ENCODE results near the gene ALKBH3. TPM values are rescaled to one million over a fixed set of nuclear protein-coding genes. Genes with fewer than 3 reads are reported as not detected.

The ALKBH3 gene
- polyA plus RNA-seq, 4 donors, result 29.1 to 39.3 (median 33.4) TPM

DNA sequence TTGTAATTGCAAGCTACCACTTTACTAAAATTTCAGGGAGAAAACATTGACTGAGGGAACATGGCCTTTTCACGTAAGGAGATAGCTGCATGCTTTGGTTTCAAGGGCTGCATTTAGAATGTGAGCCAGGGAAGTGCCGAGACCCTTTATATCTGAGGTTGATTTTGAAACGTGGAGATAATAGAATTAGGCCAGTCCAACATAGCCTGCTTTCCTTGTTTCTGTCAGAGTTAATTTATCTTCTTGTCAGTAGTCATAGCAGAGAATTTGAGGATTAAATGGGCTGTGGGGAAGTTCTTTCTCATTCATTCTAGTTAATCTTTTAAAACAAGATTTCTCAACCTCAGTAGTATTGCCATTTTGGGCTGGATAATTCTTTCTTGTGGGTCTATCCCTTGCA, 12.2 kb downstream of the ALKBH3 start:
- no peak for DNase-seq (ENCODE audit: low read depth in 4 of 4, low spot score in 3 of 4)

DNA sequence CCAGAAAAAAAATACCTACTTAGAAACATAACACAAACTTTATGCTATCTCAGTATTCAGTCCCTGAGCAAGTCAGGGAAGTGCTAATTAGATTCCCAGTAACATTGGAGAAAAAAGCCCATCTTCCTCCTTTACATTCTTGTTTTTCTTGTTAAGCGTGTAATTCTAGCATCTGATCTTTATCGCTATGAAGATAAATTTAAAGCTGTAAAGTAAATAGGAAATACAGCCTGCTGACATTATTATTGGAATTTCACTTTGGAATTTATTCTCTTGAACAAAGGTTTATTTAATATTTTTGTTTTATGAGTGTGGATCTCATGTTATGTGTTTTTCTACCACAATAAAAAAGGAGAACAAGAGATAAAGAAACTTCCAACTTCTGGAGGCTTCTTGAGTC, 13.9 kb downstream of the ALKBH3 start:
- no peak for DNase-seq (ENCODE audit: low read depth in 4 of 4, low spot score in 3 of 4)

DNA sequence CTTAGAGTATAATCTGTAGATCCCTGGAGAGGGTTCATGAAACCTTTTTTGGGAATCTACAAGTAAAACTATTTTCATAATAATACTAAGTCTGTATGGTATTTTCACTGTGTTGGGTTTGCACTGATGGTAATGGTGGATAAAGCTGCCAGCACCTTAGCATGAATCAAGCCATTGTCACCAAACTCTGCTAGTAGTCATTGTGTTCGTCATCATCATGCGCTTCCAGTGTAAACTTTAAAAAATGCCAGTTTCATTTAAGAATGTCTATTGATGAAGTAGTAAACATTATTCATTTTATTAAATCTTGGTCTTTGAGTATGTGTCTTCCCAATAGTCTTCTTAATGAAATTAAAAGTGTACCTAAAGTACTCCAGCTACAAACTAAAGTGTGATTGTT, 15.0 kb downstream of the ALKBH3 start:
- no peak for DNase-seq (ENCODE audit: low read depth in 4 of 4, low spot score in 3 of 4)

DNA sequence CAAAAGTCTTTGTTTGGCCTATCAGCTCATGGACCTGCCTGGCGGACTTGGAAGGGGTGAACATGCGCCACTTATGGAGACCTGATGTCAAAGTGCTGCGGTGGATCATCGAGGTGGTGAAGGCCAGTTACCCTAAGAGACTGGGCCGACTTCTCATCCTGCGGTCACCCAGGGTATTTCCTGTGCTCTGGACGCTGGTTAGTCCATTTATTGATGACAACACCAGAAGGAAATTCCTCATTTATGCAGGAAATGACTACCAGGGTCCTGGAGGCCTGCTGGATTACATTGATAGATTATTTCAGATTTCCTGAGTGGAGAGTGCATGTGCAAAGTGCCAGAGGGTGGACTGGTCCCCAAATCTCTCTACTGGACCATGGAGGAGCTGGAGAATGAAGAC, 17.9 kb downstream of the ALKBH3 start:
- DNase-seq (ENCODE audit: low read depth in 4 of 4, low spot score in 3 of 4), result no peak

DNA sequence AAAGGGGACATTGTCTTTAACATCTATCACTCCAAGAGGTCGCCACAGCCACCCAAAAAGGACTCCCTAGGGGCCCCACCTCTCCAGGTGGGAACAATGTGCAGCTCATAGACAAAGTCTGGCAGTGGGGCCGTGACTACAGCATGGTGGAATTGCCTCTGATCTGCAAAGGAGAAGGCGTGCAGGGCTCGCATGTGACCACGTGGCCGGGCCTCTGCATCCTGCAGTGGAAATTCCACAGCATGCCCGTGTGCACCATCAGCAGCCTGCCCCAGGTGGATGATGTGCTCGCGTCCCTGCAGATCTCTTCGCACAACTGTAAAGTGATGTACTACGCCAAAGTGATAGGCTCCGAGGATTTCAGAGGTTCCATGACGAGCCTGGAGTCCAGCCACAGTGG, 18.5 kb downstream of the ALKBH3 start:
- DNase-seq (ENCODE audit: low read depth in 4 of 4, low spot score in 3 of 4), result no peak

DNA sequence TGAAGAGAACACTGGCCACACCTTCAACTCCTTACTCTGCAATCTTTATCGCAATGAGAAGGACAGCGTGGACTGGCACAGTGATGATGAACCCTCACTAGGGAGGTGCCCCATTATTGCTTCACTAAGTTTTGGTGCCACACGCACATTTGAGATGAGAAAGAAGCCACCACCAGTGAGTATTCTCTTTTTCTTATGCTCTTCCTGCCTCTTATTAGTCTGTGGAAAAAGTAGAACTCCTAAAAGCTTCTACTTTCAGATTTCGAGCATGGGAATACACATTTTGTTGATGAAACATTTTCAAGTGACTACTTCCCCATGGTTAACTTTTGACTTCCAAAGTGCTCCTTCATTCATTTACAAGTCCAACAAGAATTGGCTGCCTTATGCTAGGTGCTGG, 20.9 kb downstream of the ALKBH3 start:
- DNase-seq (ENCODE audit: low read depth in 4 of 4, low spot score in 3 of 4), result no peak

DNA sequence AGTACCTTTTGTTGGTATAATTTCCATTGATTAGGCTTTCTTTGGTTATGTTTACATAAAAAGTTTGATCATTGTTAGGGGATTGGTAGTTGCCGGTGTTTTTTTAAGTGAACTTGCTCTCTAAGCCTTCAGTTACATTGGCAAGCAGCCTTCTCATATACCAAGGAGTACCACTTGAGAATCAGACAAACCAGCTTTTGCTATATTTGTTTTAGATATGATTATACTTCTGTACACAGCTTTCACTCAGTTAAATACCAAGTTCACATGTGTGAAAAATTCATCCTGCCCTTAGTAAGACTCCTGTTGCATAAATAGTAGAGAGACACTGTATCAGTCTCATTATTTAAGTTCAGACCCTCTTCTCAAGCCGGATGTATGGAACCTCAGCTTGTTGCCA, 22.4 kb downstream of the ALKBH3 start:
- DNase-seq (ENCODE audit: low read depth in 4 of 4, low spot score in 3 of 4), result no peak

DNA sequence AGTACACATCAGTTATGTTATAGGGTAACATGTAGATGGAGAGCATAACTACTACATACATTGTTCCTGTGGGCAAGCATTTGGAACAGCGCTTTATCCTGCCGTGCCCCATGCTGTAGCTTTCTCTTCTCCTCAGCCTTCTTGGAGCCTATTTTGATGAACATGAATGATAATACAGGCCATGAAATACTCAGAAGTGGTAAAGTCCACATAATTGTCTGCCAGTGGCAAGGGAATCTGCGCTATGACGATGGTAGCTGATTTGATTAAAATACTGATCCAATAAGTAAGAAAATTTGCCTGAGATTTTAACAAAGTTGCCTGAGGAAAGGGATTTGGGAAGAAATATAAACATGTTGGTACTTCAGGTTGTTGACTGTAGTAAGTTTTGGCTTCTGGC, 23.3 kb downstream of the ALKBH3 start:
- DNase-seq (ENCODE audit: low read depth in 4 of 4, low spot score in 3 of 4), result no peak

DNA sequence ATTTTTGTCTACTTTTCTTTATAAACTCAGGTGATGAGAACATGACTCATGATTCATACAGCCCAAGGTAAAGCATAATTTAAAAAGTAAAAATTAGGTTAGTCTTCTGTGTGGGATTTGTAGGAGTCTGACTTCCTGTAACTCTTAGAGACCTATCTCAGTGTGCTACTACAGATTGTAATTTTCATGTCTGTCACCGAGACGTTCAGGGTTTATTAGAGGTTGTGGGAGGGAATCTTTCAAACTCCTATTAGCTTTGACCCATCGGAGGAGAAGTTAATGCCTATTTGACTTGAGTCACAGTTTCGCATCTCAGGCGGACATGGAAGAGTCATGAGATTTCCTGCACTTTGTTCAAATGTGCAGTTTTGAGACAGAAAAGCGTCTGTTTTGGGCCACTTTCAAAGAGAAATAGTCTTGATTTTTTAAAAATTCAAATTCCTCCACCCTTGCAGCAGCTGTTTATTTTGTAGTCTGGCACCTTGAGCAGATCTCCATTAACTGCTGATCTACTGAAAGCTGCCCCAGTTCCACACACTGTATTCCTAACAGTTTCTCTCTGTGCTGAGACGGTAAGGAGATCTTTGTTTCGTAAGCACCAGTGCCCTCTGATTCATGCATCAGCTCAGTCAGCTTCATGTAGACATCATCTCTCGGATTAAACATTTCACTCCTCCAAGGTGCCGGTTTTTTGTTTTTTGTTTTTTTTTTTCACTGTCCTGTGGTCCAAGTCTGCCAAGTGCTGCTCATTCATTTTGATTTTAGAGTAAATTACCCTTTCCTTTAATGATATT, 24.3 kb downstream of the ALKBH3 start:
- DNase-seq (ENCODE audit: low read depth in 4 of 4, low spot score in 3 of 4), result no peak

DNA sequence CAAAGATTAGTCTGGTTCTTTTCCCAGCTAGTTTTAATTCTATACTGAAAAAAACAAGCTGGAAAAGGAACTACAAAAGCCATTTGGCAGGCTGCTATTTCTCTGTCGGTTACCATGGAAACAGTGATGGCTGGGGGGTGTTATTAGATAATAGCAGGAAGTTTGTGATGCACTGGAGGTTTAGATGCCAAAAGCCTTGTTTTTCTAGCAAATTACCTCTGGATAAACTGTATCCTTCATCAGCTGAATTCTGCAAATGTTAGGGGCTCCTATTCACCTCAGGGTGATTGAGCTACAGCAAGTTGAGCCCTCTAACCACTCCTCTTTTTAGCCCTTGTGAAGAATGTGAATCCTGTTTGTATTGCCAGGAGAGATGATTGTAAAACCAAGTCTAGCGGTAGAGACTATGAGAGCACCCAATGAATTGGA, 25.2 kb downstream of the ALKBH3 start:
- peak; percentile 28 to 59 (median 50) for DNase-seq (ENCODE audit: low read depth in 4 of 4, low spot score in 3 of 4)

DNA sequence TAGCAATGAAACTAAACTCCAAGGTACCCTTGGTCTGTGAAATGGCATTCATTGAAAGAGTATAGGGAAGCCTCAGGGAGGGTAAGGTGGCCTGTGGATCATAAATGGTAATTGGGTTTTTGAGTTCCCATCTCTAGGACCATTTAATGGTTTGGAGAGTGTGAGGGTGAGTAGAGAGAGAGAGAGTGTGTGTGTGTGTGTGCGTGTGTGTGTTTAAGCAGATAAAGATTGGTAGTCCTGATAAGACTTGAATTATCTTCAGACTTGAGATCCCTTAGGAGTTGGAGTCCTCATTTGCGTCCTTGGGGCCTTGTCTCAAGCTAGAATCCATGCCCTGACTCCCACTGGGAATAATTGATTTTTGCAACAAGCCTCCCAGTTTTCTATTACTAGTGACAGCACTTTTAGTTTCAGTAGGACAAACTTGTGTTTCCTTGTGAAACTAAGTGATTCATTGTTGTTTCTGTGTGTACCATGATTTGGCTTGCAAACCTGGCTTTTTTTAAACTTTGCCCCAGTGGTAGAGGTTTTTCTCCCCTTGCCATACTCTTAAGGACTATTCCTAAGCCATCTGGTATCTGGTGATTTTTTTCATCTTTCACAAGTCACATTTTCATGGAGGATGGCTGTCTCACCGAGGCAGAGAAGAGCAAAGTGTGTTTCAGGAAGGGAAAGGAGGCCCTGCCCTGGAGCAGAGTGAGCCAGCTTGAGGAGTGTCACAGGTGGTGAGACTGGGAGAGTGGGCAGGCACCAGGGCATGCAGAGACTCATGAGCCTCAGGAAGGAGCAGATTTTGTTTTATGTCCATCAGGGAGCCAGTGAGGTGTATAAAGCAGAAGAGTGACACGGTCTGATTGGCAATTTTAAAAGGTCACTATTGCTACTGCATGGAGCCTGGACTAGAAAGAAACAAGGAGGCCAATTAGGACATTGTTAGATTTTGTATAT, 26.7 kb downstream of the ALKBH3 start:
- no peak for DNase-seq (ENCODE audit: low read depth in 4 of 4, low spot score in 3 of 4)

DNA sequence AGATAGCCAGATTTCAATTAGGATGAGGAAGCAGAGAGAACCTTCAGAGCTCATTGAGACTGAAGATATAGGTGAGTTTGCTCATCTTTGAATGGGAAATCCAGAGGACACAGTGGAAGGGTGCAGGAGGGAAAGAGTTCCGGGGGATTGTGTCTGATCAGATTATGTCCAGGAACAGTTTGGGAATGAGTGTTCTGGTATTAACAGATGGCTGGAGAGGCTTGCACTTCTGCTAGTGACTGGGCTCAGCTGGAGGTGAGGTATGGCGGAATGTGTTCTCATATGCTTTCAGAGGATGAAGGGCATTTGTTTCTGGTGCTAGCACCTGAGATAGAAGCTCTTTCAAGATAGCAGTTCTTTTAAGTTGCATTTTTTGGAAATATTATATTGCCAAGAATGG, 27.6 kb downstream of the ALKBH3 start:
- no peak for DNase-seq (ENCODE audit: low read depth in 4 of 4, low spot score in 3 of 4)

DNA sequence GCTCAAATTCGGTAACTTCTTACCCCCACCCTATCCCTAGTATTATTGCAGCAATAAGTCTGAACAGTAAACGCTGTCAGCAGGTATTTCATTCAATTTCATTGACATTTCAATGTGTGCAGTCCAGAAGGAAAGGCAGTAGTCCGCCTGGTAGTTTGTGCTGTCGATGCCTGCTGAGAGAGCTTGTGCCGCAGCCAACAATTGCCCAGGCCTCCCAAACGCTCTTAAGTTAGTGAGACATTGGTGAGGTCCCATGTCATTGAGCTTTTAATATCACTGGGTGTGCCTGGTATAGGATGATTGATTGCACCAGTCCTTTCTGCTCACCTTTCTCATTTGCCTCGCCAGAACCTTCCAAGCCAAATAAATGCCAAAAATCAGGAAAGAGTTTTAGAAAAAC, 28.1 kb downstream of the ALKBH3 start:
- DNase-seq (ENCODE audit: low read depth in 4 of 4, low spot score in 3 of 4), result no peak

DNA sequence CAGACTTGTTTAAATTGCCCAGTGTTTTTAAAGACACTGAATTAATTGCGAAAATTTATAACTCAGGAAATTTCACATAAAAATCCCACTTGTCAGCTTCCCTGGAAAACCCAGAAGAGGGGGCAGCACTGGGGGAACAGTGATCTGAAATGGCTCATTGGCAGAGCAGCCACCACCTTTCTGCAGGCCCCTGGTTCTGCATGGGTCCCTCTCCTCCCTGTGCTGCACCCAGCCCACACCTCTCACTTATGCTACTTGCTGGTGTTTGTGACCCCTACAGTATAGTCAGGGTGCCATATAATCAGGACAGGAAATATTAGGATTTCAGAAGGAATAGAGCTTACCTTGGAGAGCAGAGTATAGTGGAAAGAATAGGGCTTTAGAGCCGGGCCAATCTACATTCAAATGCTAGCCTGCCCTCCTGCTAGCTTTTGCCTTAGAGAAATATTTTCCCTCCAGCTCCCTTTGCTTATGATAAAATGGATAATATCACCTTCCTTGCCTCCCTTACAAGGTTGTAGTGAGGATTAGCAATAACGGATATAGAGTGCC, 33.3 kb downstream of the ALKBH3 start:
- no peak for DNase-seq (ENCODE audit: low read depth in 4 of 4, low spot score in 3 of 4)

DNA sequence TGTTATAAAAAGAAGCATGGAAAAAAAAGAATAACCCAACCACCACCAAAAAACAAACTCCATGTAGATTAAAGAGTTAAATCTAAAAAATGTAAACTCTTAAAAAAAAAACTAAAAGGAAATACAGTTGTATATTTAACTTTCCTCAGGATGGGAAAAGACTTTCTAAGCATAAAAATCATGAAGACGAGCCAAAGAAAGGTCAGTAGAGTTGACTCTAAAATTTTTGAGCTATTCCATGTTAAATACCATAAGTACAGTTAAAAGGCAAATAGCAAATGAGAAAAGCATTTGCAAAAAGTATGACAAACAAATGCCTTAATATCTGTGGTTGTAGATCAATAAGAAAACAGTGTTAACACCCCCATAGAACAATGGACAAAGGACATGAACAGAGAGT, 33.8 kb downstream of the ALKBH3 start:
- DNase-seq (ENCODE audit: low read depth in 4 of 4, low spot score in 3 of 4), result no peak

DNA sequence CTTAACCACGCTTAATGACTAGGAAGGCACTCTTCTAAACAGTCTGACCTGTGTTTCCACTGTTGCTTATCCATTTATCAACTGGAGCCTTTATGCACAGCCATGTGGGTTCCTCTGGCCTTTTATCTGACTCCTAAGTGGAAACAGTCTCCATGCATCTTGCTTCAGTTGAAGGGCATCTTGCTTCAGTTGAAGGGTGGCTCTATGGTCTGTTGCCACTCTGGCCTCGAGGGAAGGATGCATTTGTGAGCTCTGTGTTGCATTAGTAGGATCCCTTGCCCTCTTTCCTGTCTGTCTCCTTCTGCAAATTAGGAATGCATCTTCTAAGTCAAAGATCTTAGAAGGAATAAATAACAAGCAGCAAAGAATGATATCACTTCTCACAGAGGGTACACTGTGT, 36.0 kb downstream of the ALKBH3 start:
- DNase-seq (ENCODE audit: low read depth in 4 of 4, low spot score in 3 of 4), result no peak

DNA sequence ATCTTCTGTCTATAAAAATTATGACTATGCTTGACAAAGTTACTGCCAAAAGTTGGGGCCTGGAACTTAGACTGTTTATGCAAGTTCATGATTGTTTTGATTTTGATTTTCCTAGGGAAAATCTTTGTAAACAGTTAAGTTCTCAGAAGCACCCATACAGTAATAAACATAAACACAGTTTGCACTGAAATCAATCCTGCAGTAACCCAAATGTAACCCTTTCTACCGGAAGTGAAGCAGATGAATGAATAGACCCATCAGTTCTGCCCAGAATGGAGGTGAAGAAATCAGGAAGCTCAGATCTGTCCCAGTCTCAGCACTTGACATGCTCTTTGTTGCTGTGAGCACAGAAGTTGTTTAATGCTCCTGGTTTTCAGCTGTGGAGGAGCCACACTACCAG, 37.2 kb downstream of the ALKBH3 start:
- DNase-seq (ENCODE audit: low read depth in 4 of 4, low spot score in 3 of 4), result no peak

DNA sequence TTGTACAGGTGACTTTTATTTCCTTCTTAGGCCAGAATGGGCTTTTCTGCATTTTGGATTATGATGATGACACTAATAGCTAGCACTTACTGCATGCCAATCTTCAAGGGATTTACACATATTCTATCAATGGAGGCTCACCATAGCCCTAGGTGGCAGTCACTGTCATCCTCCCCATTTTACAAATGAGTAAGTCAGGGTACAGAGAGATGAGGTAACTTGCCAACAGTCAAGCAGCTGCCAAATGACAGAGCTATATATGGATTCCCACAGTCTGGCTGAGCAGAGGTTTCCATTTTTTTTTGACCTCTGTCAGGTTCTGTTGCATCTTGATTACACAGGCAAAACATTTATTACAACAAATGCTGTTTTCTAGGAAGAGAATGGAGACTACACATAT, 38.0 kb downstream of the ALKBH3 start:
- DNase-seq (ENCODE audit: low read depth in 4 of 4, low spot score in 3 of 4), result no peak

DNA sequence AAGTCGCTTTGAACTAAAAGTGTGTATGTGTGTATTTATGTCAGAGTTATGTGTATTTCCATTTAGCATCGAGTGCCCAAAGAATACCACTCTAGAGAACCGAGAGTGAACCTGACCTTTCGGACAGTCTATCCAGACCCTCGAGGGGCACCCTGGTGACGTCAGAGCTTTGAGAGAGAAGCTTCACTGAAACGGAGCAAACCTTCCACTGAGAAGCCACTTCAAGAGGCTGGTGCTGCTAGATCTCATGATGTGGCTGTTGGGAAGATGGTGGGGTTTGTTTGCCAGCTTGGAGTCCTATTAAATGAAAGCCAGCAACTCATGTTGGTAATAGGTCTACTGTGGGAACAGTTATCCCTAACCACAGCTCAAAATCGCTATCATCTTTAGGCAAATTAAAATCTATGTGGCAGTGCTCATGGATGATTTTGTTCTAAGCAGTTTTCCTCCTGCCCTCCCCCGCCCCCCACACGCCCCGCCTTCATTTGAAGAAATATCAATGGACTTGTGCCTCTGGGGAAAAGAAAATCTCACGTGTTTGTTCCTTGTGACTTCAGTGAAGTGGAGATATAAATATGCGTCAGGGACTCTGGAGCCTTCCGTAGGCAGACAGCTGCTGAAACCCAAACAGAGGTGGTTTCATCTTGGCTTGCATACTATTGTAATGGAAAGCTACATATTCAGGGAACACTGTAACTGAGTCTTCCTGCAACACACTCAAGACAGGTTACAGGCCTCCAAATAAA, 39.4 kb downstream of the ALKBH3 start:
- DNase-seq (ENCODE audit: low read depth in 4 of 4, low spot score in 3 of 4), result no peak

DNA sequence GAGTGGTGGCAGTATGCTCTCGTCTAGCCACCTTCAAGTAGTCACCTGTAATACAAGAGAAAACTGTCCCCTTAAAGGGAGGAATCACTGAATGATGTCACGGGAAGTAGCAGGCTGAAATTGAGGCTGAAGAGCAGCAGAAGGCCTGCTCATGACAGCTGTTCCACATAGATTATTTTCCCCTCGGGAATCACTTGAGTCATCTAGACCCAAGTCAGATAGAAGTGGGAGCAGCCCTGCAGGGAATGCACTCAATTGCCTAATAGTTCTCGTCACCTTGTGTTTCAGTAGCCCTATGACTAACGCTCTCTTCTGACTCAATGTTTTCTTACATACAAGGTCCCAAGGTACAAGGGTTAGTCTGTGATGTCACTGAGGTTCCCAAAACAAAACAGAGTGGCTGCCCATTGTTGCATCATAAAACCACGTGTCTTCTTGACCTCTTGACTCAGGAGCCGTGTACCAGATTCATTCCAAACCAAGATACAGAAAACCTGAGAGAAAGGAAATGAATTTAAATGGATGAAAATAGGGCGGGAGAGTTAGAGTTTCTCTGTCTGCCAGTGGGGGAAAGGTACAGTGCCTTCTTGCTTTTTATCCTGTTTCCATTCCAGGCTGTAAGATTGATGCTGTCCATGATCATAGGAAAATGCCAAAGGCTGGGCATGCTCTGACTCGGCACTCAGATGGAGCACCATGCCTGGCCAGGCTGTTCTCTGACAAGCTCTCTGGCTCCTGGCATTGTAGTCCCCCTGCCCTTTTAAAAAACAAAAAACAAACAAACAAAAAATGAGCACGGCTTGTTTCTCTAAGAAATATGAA, 40.2 kb downstream of the ALKBH3 start:
- no peak for DNase-seq (ENCODE audit: low read depth in 4 of 4, low spot score in 3 of 4)

All from right renal pelvis (tissue), 4 donors.